GM11168 (cell line): ENCODE results near the gene ZNF521.

Experiments
- in situ Hi-C: fragments of 300-500 bp; cut with MboI; formaldehyde crosslinking; loops from one replicate; pipeline ENCODE4 v1.12.0; 2022; ENCODE audit warnings: low sequenced_read_pairs; ENCODE audit not compliant: unreplicated experiment

Gene ZNF521

GRCh38 chr18:25340762-25341161 is 11.2 kb downstream of the ZNF521 start:
- in situ Hi-C loops, result no loop called here

- in situ Hi-C loops, result no loop called here
These were observed 16.3 kb downstream of the ZNF521 start for GRCh38 chr18:25335676-25336075.

- in situ Hi-C loops, result no loop called here
These were observed 16.9 kb downstream of the ZNF521 start for GRCh38 chr18:25335062-25335461.

GRCh38 chr18:25334588-25334987 is 17.4 kb downstream of the ZNF521 start:
- in situ Hi-C loops, result no loop called here

- in situ Hi-C loops, result no loop called here
These were observed 20.0 kb downstream of the ZNF521 start for GRCh38 chr18:25332002-25332401.

GRCh38 chr18:25329783-25330182 is 22.2 kb downstream of the ZNF521 start:
- in situ Hi-C loops, result no loop called here

GRCh38 chr18:25327584-25327983 is 24.4 kb downstream of the ZNF521 start:
- in situ Hi-C loops, result no loop called here

GRCh38 chr18:25326361-25326952 is 25.5 kb downstream of the ZNF521 start:
- in situ Hi-C loops, result no loop called here

- in situ Hi-C loops, result no loop called here
These were observed 29.2 kb downstream of the ZNF521 start for GRCh38 chr18:25322806-25323205.

GRCh38 chr18:25316381-25317018 is 35.5 kb downstream of the ZNF521 start:
- in situ Hi-C loops, result no loop called here

- in situ Hi-C loops, result no loop called here
These were observed 37.2 kb downstream of the ZNF521 start for GRCh38 chr18:25314838-25315190.

- in situ Hi-C loops, result no loop called here
These were observed 37.7 kb downstream of the ZNF521 start for GRCh38 chr18:25314151-25314837.

- in situ Hi-C loops, result no loop called here
These were observed 38.7 kb downstream of the ZNF521 start for GRCh38 chr18:25313268-25313667.

- in situ Hi-C loops, result no loop called here
These were observed 41.9 kb downstream of the ZNF521 start for GRCh38 chr18:25310045-25310444.

GRCh38 chr18:25308381-25308780 is 43.6 kb downstream of the ZNF521 start:
- in situ Hi-C loops, result no loop called here

GRCh38 chr18:25307192-25307591 is 44.8 kb downstream of the ZNF521 start:
- in situ Hi-C loops, result no loop called here

GRCh38 chr18:25306671-25307070 is 45.3 kb downstream of the ZNF521 start:
- in situ Hi-C loops, result no loop called here

- in situ Hi-C loops, result no loop called here
These were observed 46.4 kb downstream of the ZNF521 start for GRCh38 chr18:25305584-25305983.

GRCh38 chr18:25300492-25300891 is 51.5 kb downstream of the ZNF521 start:
- in situ Hi-C loops, result no loop called here

- in situ Hi-C loops, result no loop called here
These were observed 52.3 kb downstream of the ZNF521 start for GRCh38 chr18:25299426-25300300.

GRCh38 chr18:25298853-25299274 is 53.1 kb downstream of the ZNF521 start:
- in situ Hi-C loops, result no loop called here
